ENCODE data around the gene TERT.

Gene TERT

DNA sequence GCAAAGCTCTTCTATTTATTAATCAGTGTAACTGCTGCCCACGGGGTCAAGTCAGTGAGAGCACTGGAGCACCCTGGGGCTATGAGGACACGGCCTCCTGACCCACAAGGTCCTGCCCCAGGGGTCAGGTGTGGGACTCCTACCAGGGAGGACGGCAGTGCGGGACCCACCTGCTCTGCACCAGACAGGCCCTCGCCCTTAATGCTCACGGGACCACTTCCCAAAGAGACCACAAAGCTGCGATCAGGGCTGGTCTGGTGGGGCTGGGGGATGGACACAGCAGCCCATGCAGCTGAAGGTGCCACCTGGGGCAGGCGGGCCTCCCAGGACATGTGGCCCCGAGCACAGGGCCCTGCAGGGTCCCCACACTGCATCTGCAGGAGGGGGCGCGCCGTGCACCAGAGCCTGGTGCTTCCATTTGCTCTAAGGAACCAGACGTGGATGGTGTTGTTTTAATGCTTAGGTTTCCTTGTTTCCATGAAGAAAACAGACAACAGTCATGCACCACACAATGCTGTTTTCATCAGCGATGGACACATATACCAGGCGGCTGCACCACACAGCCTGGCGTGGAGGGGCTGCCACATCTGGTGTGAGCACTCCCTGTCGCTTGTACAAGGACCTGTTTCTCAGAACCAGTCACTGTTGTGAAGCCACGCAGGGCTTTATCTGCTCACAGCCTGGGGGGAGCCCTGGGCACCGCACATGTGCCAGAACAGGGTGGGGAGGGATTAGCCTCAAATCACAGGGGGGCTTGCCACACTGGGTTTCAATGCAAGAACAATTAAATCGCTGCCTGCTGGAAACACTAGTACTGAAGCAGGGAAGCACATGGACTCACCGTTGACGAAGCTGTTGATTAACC is 27.4 kb upstream of the TERT start (continued):
- TF ChIP-seq ZNF792 (tag by site-specific recombination; IDR thresholded peaks at IDR 0.05) = no peak
- TF ChIP-seq, protein P1, sequence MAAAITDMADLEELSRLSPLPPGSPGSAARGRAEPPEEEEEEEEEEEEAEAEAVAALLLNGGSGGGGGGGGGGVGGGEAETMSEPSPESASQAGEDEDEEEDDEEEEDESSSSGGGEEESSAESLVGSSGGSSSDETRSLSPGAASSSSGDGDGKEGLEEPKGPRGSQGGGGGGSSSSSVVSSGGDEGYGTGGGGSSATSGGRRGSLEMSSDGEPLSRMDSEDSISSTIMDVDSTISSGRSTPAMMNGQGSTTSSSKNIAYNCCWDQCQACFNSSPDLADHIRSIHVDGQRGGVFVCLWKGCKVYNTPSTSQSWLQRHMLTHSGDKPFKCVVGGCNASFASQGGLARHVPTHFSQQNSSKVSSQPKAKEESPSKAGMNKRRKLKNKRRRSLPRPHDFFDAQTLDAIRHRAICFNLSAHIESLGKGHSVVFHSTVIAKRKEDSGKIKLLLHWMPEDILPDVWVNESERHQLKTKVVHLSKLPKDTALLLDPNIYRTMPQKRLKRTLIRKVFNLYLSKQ (tag by site-specific recombination; IDR thresholded peaks at IDR 0.05; ENCODE audit: borderline replicate concordance) = no peak

DNA sequence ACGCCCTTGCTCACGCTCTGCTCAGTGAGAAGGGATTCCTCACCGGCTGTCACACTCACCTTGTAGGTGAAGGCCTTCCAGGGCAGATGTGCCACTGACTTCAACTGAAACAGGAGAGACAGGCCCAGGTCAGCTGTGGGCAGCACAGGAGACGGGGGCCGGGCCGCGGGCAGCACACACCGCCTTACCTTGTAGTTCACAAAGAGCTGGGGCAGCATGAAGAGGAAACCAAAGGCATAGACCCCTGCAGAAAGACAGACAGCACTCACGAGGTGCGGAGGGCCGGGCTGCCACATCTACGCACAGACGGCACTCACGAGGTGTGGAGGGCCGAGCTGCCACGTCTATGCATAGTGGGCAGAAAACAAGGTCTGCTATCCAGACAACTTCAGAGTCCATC is 26.7 kb upstream of the TERT start:
- ChIA-PET POLR2A (no interaction called here), CTCF (interaction anchor here (0.9 kb wide), 1 partner anchor 16 kb away, joined by 6 read pairs; no protein-coding TSS in a partner anchor)
- no peaks in the 10 kb centered on the region for H3K9me3 ChIP-seq (ENCODE audit: control insufficient read depth, insufficient read depth, low read depth, low read length)
- H3K4me1 ChIP-seq (ENCODE audit: control insufficient read depth, insufficient read depth, low read length) = peaks cover 2% of the 10 kb centered on the region; the same call in 1 of the 2 replicates
- peaks cover 5 to 93% of the 10 kb centered on the region in 2 experiments for H3K36me3 ChIP-seq (ENCODE audit: control insufficient read depth in 2 of 2, insufficient read depth in 1 of 2, low read length in 2 of 2)
- H3K4me3 ChIP-seq (ENCODE audit: low read depth, low read length) = no peak overlapping the region
- no peak overlapping the region for H3K27ac ChIP-seq (ENCODE audit: extremely low read depth, low read depth, low read length)
- TF ChIP-seq ZBTB6 (tag by site-specific recombination; IDR thresholded peaks at IDR 0.05) = no peak
- TF ChIP-seq, protein P2, sequence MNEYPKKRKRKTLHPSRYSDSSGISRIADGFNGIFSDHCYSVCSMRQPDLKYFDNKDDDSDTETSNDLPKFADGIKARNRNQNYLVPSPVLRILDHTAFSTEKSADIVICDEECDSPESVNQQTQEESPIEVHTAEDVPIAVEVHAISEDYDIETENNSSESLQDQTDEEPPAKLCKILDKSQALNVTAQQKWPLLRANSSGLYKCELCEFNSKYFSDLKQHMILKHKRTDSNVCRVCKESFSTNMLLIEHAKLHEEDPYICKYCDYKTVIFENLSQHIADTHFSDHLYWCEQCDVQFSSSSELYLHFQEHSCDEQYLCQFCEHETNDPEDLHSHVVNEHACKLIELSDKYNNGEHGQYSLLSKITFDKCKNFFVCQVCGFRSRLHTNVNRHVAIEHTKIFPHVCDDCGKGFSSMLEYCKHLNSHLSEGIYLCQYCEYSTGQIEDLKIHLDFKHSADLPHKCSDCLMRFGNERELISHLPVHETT (tag by site-specific recombination; IDR thresholded peaks at IDR 0.05) = no peak

DNA sequence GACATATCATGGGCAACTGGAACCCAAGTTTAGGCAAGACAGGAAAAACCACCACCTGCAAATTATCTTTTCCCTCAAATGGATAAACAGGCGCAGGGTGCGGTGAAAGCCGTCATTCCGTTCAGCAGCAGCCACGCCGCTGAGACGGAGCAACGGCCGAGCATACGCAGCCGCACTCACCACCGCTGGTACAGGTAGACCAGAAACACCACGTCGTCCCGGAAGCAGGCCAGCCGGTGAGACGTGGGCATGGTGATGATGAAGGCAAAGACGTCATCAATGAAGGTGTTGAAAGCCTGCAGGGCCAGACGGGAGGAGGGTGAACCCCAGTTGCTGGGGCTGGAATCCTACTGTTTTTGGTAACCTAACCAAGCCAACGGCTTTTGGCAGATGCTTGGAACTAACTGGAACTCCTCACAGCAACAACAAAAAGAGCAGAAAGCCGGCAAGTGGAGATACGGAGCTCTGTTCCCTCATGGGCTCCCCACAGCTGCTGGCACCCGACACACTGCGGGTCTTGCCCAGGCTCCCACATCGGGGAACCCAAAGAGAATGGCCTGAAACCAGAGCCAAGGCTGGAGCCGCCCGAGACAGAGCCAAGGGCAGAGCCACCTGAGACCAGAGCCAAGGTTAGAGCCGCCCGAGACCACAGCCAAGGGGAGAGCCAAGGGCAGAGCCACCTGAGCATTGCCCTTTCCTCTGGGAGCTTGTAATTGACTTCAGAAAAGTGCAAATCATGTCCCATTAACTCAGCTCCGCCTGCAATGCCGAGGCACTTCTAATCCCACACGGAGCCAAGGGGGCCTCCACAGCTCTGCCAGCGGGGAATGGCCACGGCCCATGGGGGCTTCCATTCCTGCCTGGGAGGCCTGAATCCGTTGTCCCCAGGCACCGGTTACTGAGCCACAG is 25.8 kb upstream of the TERT start:
- Histone ChIP-seq H3K27ac (ENCODE audit: extremely low read depth, low read depth, low read length) (no peak overlapping the region), H3K4me1 (ENCODE audit: control insufficient read depth, insufficient read depth, low read length) (peaks cover 11% of the 10 kb centered on the region), H3K9me3 (ENCODE audit: control insufficient read depth, insufficient read depth, low read depth, low read length) (no peaks in the 10 kb centered on the region), H3K4me3 (ENCODE audit: low read depth, low read length) (no peak overlapping the region), H3K36me3 (ENCODE audit: control insufficient read depth in 2 of 2, insufficient read depth in 1 of 2, low read length in 2 of 2) (peaks cover 5 to 85% of the 10 kb centered on the region in 2 experiments)
- TF ChIP-seq SALL2 (tag by site-specific recombination; IDR thresholded peaks at IDR 0.05; ENCODE audit: borderline replicate concordance) (no peak), REPIN1 (tag by site-specific recombination; IDR thresholded peaks at IDR 0.05; ENCODE audit: low read depth) (no peak), ZNF768 (tag by site-specific recombination; IDR thresholded peaks at IDR 0.05) (no peak), ZNF266 (tag by site-specific recombination; IDR thresholded peaks at IDR 0.05; ENCODE audit: low read depth) (no peak), GLIS1 (tag by site-specific recombination; IDR thresholded peaks at IDR 0.05) (peak; percentile 44; the same call in 1 of the 2 replicates), ZIC2 (tag by site-specific recombination; IDR thresholded peaks at IDR 0.05) (peak; percentile 53), ZNF76 (tag by site-specific recombination; IDR thresholded peaks at IDR 0.05; ENCODE audit: borderline replicate concordance, low read depth) (no peak), ZNF133 (tag by site-specific recombination; IDR thresholded peaks at IDR 0.05) (no peak)
- ChIA-PET POLR2A (no interaction called here), CTCF (interaction anchor here (0.6 kb wide), 1 partner anchor 78 kb away, joined by 5 read pairs; no protein-coding TSS in a partner anchor)
